ENCODE data around the gene DTNBP1. TPM values are rescaled to one million over a fixed set of nuclear protein-coding genes. Genes with fewer than 3 reads are reported as not detected.

The DTNBP1 gene
- total RNA-seq, 1 experiment from 2014 or later: 28.2 TPM

GRCh38 chr6:15479761-15480160 lies 183.1 kb downstream of the DTNBP1 start:
- H3K27ac ChIP-seq (ENCODE audit: low read depth, low read length, poor library complexity, severe bottlenecking): no peak overlapping the region
- H3K4me1 ChIP-seq (ENCODE audit: insufficient read depth, low read length, poor library complexity, severe bottlenecking): peaks cover 78% of the 10 kb centered on the region
- no peaks in the 10 kb centered on the region for H3K9me3 ChIP-seq (ENCODE audit: low read depth, low read length, poor library complexity, severe bottlenecking)
- TF ChIP-seq EZH2 (IDR thresholded peaks at IDR 0.05; ENCODE audit: borderline replicate concordance, low read depth, low read length, poor library complexity, severe bottlenecking) (no peak), CTCF (conservative IDR thresholded peaks at IDR 0.05; ENCODE audit: low read depth, low read length) (no peak)
- BruUV-seq (replicated peaks): no TSS peak
- POLR2A ChIA-PET (ENCODE audit: low non-redundant PET): no interaction called here
- H3K36me3 ChIP-seq (ENCODE audit: insufficient read depth, low read length, poor library complexity, severe bottlenecking): peaks cover 4% of the 10 kb centered on the region
- intact Hi-C loops (cut with micrococcal nuclease; ENCODE audit: unreplicated experiment): no loop called here
- DNase-seq (ENCODE audit: low spot score): no peak
- no peak overlapping the region for H3K4me3 ChIP-seq (ENCODE audit: low read depth, low read length, poor library complexity, severe bottlenecking)
- CTCF ChIA-PET: no interaction called here
- no peaks in the 10 kb centered on the region for H3K27me3 ChIP-seq (replicated peaks; ENCODE audit: insufficient read depth, low read depth, low read length, poor library complexity)

GRCh38 chr6:15477746-15478145 lies 185.1 kb downstream of the DTNBP1 start:
- Histone ChIP-seq H3K36me3 (ENCODE audit: insufficient read depth, low read length, poor library complexity, severe bottlenecking) (peaks cover 5% of the 10 kb centered on the region), H3K4me1 (ENCODE audit: insufficient read depth, low read length, poor library complexity, severe bottlenecking) (peaks cover 58% of the 10 kb centered on the region), H3K27me3 (replicated peaks; ENCODE audit: insufficient read depth, low read depth, low read length, poor library complexity) (no peaks in the 10 kb centered on the region), H3K9me3 (ENCODE audit: low read depth, low read length, poor library complexity, severe bottlenecking) (no peaks in the 10 kb centered on the region), H3K4me3 (ENCODE audit: low read depth, low read length, poor library complexity, severe bottlenecking) (no peak overlapping the region), H3K27ac (ENCODE audit: low read depth, low read length, poor library complexity, severe bottlenecking) (no peak overlapping the region)
- intact Hi-C loops (cut with micrococcal nuclease; ENCODE audit: unreplicated experiment): no loop called here
- POLR2A ChIA-PET (ENCODE audit: low non-redundant PET): interaction anchor here (0.5 kb wide), 1 partner anchor 147 kb away, joined by 5 read pairs; no protein-coding TSS in a partner anchor
- DNase-seq (ENCODE audit: low spot score): no peak
- CTCF ChIA-PET: no interaction called here
- no peak for TF ChIP-seq EZH2 (IDR thresholded peaks at IDR 0.05; ENCODE audit: borderline replicate concordance, low read depth, low read length, poor library complexity, severe bottlenecking)
- TF ChIP-seq CTCF (conservative IDR thresholded peaks at IDR 0.05; ENCODE audit: low read depth, low read length): no peak
- BruUV-seq (replicated peaks): no TSS peak

DNA sequence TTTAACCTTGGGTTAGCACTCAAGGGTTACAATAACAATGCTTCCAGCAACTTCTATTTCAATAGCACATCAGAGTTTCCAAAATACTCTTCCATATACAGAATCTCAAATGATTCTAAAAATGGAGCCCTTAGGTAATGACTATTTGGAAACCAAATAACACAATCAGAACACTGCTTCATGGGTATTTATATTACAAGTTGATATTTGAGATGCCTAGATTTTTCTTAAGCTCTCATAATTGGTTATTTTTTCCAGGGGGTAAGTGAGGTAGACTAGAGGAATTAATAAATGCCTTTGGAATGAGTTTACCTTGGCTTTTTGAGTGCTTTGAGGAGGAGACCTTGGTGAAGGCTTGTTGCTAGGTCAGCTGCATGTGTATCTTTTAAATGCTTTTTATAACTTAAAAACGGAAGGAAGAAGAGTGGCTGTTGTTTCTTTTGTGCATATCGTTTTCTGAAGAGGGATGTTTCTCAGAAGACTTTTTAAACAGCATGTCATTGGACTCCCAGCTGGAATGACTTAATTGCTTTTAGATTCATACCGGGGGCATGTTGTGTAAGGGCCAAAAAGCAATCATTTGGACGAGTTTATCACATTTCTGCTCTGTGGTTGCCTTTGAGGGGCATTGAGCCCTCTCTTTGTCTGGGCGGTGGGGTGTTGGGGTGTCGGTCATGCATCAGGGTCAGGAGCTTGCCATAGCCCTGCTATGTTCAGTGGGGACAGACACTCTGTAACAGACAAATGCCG lies 186.0 kb downstream of the DTNBP1 start:
- CTCF ChIA-PET: interaction anchor here (1.3 kb wide), 1 partner anchor 14 kb away, joined by 3 read pairs; no protein-coding TSS in a partner anchor
- POLR2A ChIA-PET (ENCODE audit: low non-redundant PET): interaction anchor here (0.5 kb wide), 1 partner anchor 292 kb away, joined by 10 read pairs; no protein-coding TSS in a partner anchor
- no peaks in the 10 kb centered on the region for H3K27me3 ChIP-seq (replicated peaks; ENCODE audit: insufficient read depth, low read depth, low read length, poor library complexity)
- H3K27ac ChIP-seq (ENCODE audit: low read depth, low read length, poor library complexity, severe bottlenecking): no peak overlapping the region
- intact Hi-C loops (cut with micrococcal nuclease; ENCODE audit: unreplicated experiment): no loop called here
- peaks cover 5% of the 10 kb centered on the region for H3K36me3 ChIP-seq (ENCODE audit: insufficient read depth, low read length, poor library complexity, severe bottlenecking)
- DNase-seq (ENCODE audit: low spot score): peak; percentile 42
- TF ChIP-seq EZH2 (IDR thresholded peaks at IDR 0.05; ENCODE audit: borderline replicate concordance, low read depth, low read length, poor library complexity, severe bottlenecking) (no peak), CTCF (conservative IDR thresholded peaks at IDR 0.05; ENCODE audit: low read depth, low read length) (no peak)
- no peaks in the 10 kb centered on the region for H3K9me3 ChIP-seq (ENCODE audit: low read depth, low read length, poor library complexity, severe bottlenecking)
- H3K4me3 ChIP-seq (ENCODE audit: low read depth, low read length, poor library complexity, severe bottlenecking): no peak overlapping the region
- H3K4me1 ChIP-seq (ENCODE audit: insufficient read depth, low read length, poor library complexity, severe bottlenecking): peaks cover 54% of the 10 kb centered on the region
- no TSS peak for BruUV-seq (replicated peaks)

All from A673 (cell line).